ENCODE data around the gene RPTOR.

GRCh38 chr17:80768936-80769335, 224.3 kb downstream of the RPTOR start:
- TF ChIP-seq CTCF (tag by site-specific recombination; IDR thresholded peaks at IDR 0.05) (no peak), ZNF629 (tag by site-specific recombination; IDR thresholded peaks at IDR 0.05) (no peak), MYNN (tag by site-specific recombination; IDR thresholded peaks at IDR 0.05; ENCODE audit: borderline replicate concordance) (no peak), ATF2 (tag by site-specific recombination; IDR thresholded peaks at IDR 0.05; ENCODE audit: low read depth) (no peak), PRDM1 (tag by site-specific recombination; IDR thresholded peaks at IDR 0.05) (no peak), ZNF324 (tag by site-specific recombination; IDR thresholded peaks at IDR 0.05) (no peak), SALL2 (tag by site-specific recombination; IDR thresholded peaks at IDR 0.05; ENCODE audit: borderline replicate concordance) (no peak), ZNF830 (tag by site-specific recombination; IDR thresholded peaks at IDR 0.05; ENCODE audit: low read depth) (no peak), ZNF202 (tag by site-specific recombination; IDR thresholded peaks at IDR 0.05; ENCODE audit: borderline replicate concordance) (no peak), ZNF768 (tag by site-specific recombination; IDR thresholded peaks at IDR 0.05) (no peak), ZNF658 (tag by site-specific recombination; IDR thresholded peaks at IDR 0.05) (no peak), ZNF19 (tag by site-specific recombination; IDR thresholded peaks at IDR 0.05; ENCODE audit: low read depth) (no peak), EGR2 (tag by site-specific recombination; IDR thresholded peaks at IDR 0.05; ENCODE audit: low read depth) (no peak), ZBTB10 (tag by site-specific recombination; IDR thresholded peaks at IDR 0.05) (no peak)
